OCI-LY3 (cell line): ENCODE results near the gene CNDP1.
"Not testable (repeated sequence)": the region's sequence is repeated elsewhere in the genome, so short reads cannot be mapped to it uniquely, and the experiment has no call there.

Experiments
- H2AFZ ChIP-seq: fragments of 200-600, 300-600 bp; shearing (Covaris generic); 2 replicates; pipeline ENCODE4 v1.6.0; 2014; ENCODE audit warnings: antibody characterized with exemption, low read depth, low read length
- H3K27ac ChIP-seq: fragments of 200-600, 300-600 bp; sonication (generic); 2 replicates; pipeline ENCODE4 v1.5.1; 2014; ENCODE audit warnings: mild to moderate bottlenecking, low read length, moderate library complexity, mixed read lengths
- H3K27me3 ChIP-seq: fragments of 200-600, 300-600 bp; sonication (generic); 2 replicates; pipeline ENCODE4 v1.6.1; 2014; ENCODE audit warnings: low read depth, low read length, mixed read lengths
- H3K36me3 ChIP-seq: fragments of 200-600, 300-600 bp; sonication (generic); replicated peaks from 2 replicates; pipeline ENCODE3; 2014; ENCODE audit warnings: low read depth, low read length, mixed read lengths
- H3K4me1 ChIP-seq: fragments of 300-600, 200-600 bp; sonication (generic); 2 replicates; pipeline ENCODE4 v1.6.1; 2014; ENCODE audit warnings: low read length, mixed read lengths
- H3K4me2 ChIP-seq: fragments of 200-600, 300-600 bp; sonication (generic); 2 replicates; pipeline ENCODE4 v1.6.1; 2014; ENCODE audit warnings: low read length, mixed read lengths
- H3K4me3 ChIP-seq: fragments of 300-600, 200-600 bp; sonication (generic); 2 replicates; pipeline ENCODE4 v1.5.1; 2014; ENCODE audit warnings: antibody characterized with exemption, mild to moderate bottlenecking, low read length, moderate library complexity
- H3K79me2 ChIP-seq: fragments of 300-600, 200-600 bp; shearing (Covaris generic); 2 replicates; pipeline ENCODE4 v1.6.1; 2014; ENCODE audit warnings: mild to moderate bottlenecking, low read length, mixed read lengths
- H3K9ac ChIP-seq: fragments of 300-600, 200-600 bp; shearing (Covaris generic); 2 replicates; pipeline ENCODE4 v1.6.0; 2014; ENCODE audit warnings: mild to moderate bottlenecking, low read length, moderate library complexity
- H3K9me3 ChIP-seq: fragments of 200-600, 300-600 bp; shearing (Covaris generic); 2 replicates; pipeline ENCODE4 v1.6.1; 2014; ENCODE audit warnings: low read length, mixed read lengths; ENCODE audit not compliant: insufficient read depth
- H4K20me1 ChIP-seq: fragments of 200-600, 300-600 bp; sonication (generic); 2 replicates; pipeline ENCODE4 v1.6.1; 2016; ENCODE audit warnings: low read length, mixed read lengths; ENCODE audit not compliant: insufficient read depth
- CTCF ChIP-seq: fragments of 200-600, 300-600 bp; sonication (generic); IDR thresholded peaks from 2 replicates; pipeline ENCODE4 v1.5.1; 2014; ENCODE audit warnings: antibody characterized with exemption, low read length, low read depth
- EZH2phosphoT487 ChIP-seq: fragments of 200-600 bp; shearing (Covaris generic); IDR thresholded peaks from 2 replicates; pipeline ENCODE4 v1.6.1; 2018; ENCODE audit warnings: antibody characterized with exemption, mixed run types, low read depth

The CNDP1 gene

DNA sequence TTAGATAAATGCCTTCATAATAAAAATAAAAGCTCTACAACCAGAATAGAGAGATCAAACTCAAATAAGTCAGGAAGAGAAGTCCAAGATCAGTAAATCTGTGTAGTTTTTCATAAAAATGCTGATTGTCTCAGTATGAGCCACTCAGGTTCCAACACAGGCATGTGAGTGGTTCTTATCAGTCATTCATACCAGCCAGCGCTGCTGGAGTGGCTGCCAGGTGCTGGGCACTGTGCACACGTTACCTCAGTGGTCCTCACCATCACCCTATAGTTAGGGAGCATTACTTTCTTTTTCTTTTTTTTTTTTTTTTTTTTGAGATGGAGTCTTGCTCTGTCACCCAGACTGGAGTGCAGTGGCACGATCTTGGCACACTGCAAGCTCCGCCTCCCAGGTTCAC is 23.8 kb downstream of the CNDP1 start:
- no peaks in the 10 kb centered on the region for H4K20me1 ChIP-seq
- no peak overlapping the region for H3K4me2 ChIP-seq
- no peak overlapping the region for H2AFZ ChIP-seq
- no peak overlapping the region for H3K27ac ChIP-seq
- no peak overlapping the region for H3K4me3 ChIP-seq
- H3K4me1 ChIP-seq = no peaks in the 10 kb centered on the region
- H3K9me3 ChIP-seq = no peaks in the 10 kb centered on the region
- no peaks in the 10 kb centered on the region for H3K36me3 ChIP-seq
- H3K79me2 ChIP-seq = no peaks in the 10 kb centered on the region
- no peak overlapping the region for H3K9ac ChIP-seq
- peaks cover 43% of the 10 kb centered on the region for H3K27me3 ChIP-seq
- TF ChIP-seq EZH2phosphoT487 = no peak
- TF ChIP-seq CTCF = no peak

- no peaks in the 10 kb centered on the region for H3K9me3 ChIP-seq
- no peaks in the 10 kb centered on the region for H4K20me1 ChIP-seq
- no peak overlapping the region for H3K9ac ChIP-seq
- no peak overlapping the region for H3K4me2 ChIP-seq
- peaks cover 15% of the 10 kb centered on the region for H3K27me3 ChIP-seq
- no peaks in the 10 kb centered on the region for H3K4me1 ChIP-seq
- no peaks in the 10 kb centered on the region for H3K36me3 ChIP-seq
- H2AFZ ChIP-seq = no peak overlapping the region
- H3K27ac ChIP-seq = no peak overlapping the region
- TF ChIP-seq EZH2phosphoT487 (no peak), CTCF (no peak)
- H3K79me2 ChIP-seq = no peaks in the 10 kb centered on the region
- no peak overlapping the region for H3K4me3 ChIP-seq
Measured at GRCh38 chr18:74562131-74562730, 27.9 kb downstream of the CNDP1 start.

GRCh38 chr18:74562775-74563174 is 28.5 kb downstream of the CNDP1 start:
- no peak overlapping the region for H3K27ac ChIP-seq
- TF ChIP-seq CTCF (no peak), EZH2phosphoT487 (no peak)
- H3K4me1 ChIP-seq = peaks cover 1% of the 10 kb centered on the region
- H3K27me3 ChIP-seq = peaks cover 12% of the 10 kb centered on the region
- H4K20me1 ChIP-seq = no peaks in the 10 kb centered on the region
- no peaks in the 10 kb centered on the region for H3K79me2 ChIP-seq
- H3K9me3 ChIP-seq = no peaks in the 10 kb centered on the region
- no peak overlapping the region for H3K4me3 ChIP-seq
- H2AFZ ChIP-seq = no peak overlapping the region
- no peak overlapping the region for H3K4me2 ChIP-seq
- H3K9ac ChIP-seq = no peak overlapping the region
- no peaks in the 10 kb centered on the region for H3K36me3 ChIP-seq

DNA sequence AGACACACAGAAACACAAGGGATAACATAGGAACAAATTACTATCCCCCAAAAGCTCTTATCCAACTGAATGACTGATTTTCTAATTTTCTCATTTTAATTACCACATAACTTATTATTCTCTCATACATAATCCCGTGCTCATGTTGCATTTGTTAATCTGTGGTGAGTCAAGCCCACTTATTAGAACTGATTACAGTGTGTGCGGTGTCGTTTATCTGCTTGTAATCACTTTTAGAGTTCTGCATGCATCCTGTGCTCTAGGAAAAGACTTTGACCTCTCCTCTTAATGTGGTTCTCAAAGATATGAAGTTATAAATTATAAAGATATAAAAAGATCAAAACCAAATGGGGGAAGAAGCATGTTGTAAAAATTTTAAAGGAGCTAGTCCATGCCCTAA is 29.7 kb downstream of the CNDP1 start:
- Histone ChIP-seq H4K20me1 (no peaks in the 10 kb centered on the region), H3K4me3 (no peak overlapping the region), H3K27ac (no peak overlapping the region), H3K9ac (no peak overlapping the region), H3K36me3 (no peaks in the 10 kb centered on the region), H3K27me3 (peaks cover 16% of the 10 kb centered on the region; the same call in 1 of the 2 replicates), H3K4me1 (peaks cover 5% of the 10 kb centered on the region), H3K9me3 (no peaks in the 10 kb centered on the region), H2AFZ (no peak overlapping the region), H3K79me2 (no peaks in the 10 kb centered on the region), H3K4me2 (no peak overlapping the region)
- no peak for TF ChIP-seq EZH2phosphoT487
- TF ChIP-seq CTCF = no peak

DNA sequence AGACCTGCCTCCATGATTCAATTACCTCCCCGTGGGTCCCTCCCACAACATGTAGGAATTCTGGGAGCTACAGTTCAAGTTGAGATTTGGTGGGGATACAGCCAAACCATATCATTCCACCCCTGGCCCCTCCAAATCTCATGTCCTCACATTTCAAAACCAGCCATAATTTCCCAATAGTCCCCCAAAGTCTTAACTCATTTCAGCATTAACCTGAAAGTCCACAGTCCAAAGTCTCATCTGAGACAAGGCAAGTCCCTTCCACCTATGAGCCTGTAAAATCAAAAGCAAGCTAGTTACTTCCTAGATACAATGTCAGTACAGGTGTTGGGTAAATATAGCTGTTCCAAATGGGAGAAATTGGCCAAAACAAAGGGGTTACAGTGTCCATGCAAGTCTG is 30.9 kb downstream of the CNDP1 start:
- not testable (repeated sequence) for H3K79me2 ChIP-seq, H3K36me3 ChIP-seq, H2AFZ ChIP-seq, H3K9ac ChIP-seq, H4K20me1 ChIP-seq, H3K4me2 ChIP-seq, H3K4me3 ChIP-seq, H3K9me3 ChIP-seq, H3K27ac ChIP-seq, H3K4me1 ChIP-seq
- peaks cover 17% of the 10 kb centered on the region; the same call in 1 of the 2 replicates for H3K27me3 ChIP-seq

- H3K27ac ChIP-seq, H3K4me2 ChIP-seq, H3K36me3 ChIP-seq, H3K9ac ChIP-seq, H4K20me1 ChIP-seq, H3K79me2 ChIP-seq, H3K4me1 ChIP-seq, H3K9me3 ChIP-seq, H2AFZ ChIP-seq, H3K4me3 ChIP-seq: not testable (repeated sequence)
- H3K27me3 ChIP-seq = peaks cover 24% of the 10 kb centered on the region; the same call in 1 of the 2 replicates
Measured at GRCh38 chr18:74565993-74566392, 31.7 kb downstream of the CNDP1 start.
